SK-N-SH treated with all-trans-retinoic acid at 6 μM for 48 hours (cell line): ENCODE results near the gene SH3PXD2A.

ENCODE experiments used
- ATAC-seq: fragments of 200-7000 bp; cut with Tn5 transposase; 3 replicates; pipeline ENCODE4 v1.9.1; 2020; ENCODE audit warnings: mild to moderate bottlenecking, moderate library complexity
- ARNTL ChIP-seq: fragments of 450-650 bp; formaldehyde crosslinking; IDR thresholded peaks from 2 replicates; pipeline ENCODE4 v1.5.0; 2020; ENCODE audit warnings: low read depth, mild to moderate bottlenecking, moderate library complexity, borderline replicate concordance
- BACH2 ChIP-seq: fragments of 250-450 bp; sonication (Bioruptor Pico); IDR thresholded peaks from 2 replicates; pipeline ENCODE4 v1.9.0; 2021; ENCODE audit warnings: mild to moderate bottlenecking, borderline replicate concordance
- CREB5 ChIP-seq: fragments of 250-450 bp; sonication (Bioruptor Pico); IDR thresholded peaks from 2 replicates; pipeline ENCODE4 v1.5.1; 2020; ENCODE audit warnings: low read depth, mild to moderate bottlenecking, moderate library complexity
- CSDC2 ChIP-seq: fragments of 250-450 bp; sonication (Bioruptor Pico); IDR thresholded peaks from 2 replicates; pipeline ENCODE4 v1.5.0; 2020; ENCODE audit warnings: mild to moderate bottlenecking, moderate library complexity
- CSRNP3 ChIP-seq: fragments of 250-450 bp; sonication (Bioruptor Pico); IDR thresholded peaks from 2 replicates; pipeline ENCODE4 v1.5.1; 2021; ENCODE audit warnings: mild to moderate bottlenecking, moderate library complexity
- ESRRG ChIP-seq: fragments of 250-450 bp; sonication (Bioruptor Pico); IDR thresholded peaks from 2 replicates; pipeline ENCODE4 v1.6.1; 2021; ENCODE audit warnings: mild to moderate bottlenecking
- GLIS3 ChIP-seq: fragments of 250-450 bp; sonication (Bioruptor Pico); IDR thresholded peaks from 2 replicates; pipeline ENCODE4 v1.5.0; 2020; ENCODE audit warnings: mild to moderate bottlenecking, moderate library complexity
- OSR1 ChIP-seq: fragments of 250-450 bp; sonication (Bioruptor Pico); IDR thresholded peaks from 2 replicates; pipeline ENCODE4 v1.8.0; 2022; ENCODE audit warnings: moderate library complexity, mild to moderate bottlenecking, inconsistent platforms
- POU6F1 ChIP-seq: fragments of 250-450 bp; sonication (Bioruptor Pico); IDR thresholded peaks from 2 replicates; pipeline ENCODE4 v1.8.0; 2021; ENCODE audit warnings: low read depth, mild to moderate bottlenecking, moderate library complexity, borderline replicate concordance
- PPARA ChIP-seq: fragments of 250-450 bp; sonication (Bioruptor Pico); IDR thresholded peaks from 2 replicates; pipeline ENCODE4 v1.5.0; 2020; ENCODE audit warnings: mild to moderate bottlenecking, borderline replicate concordance
- RARB ChIP-seq: fragments of 250-450 bp; sonication (Bioruptor Pico); IDR thresholded peaks from 2 replicates; pipeline ENCODE4 v1.8.0; 2021; ENCODE audit warnings: mild to moderate bottlenecking, moderate library complexity
- SNAI2 ChIP-seq: fragments of 250-450 bp; sonication (Bioruptor Pico); IDR thresholded peaks from 2 replicates; pipeline ENCODE4 v1.5.0; 2020; ENCODE audit warnings: mild to moderate bottlenecking, moderate library complexity
- TCF4 ChIP-seq: fragments of 250-450 bp; sonication (Bioruptor Pico); IDR thresholded peaks from 2 replicates; pipeline ENCODE4 v1.8.0; 2021; ENCODE audit warnings: mild to moderate bottlenecking, moderate library complexity, borderline replicate concordance
- TOX ChIP-seq: fragments of 250-450 bp; sonication (Bioruptor Pico); IDR thresholded peaks from 2 replicates; pipeline ENCODE4 v1.8.0; 2021; ENCODE audit warnings: mild to moderate bottlenecking, moderate library complexity, borderline replicate concordance
- TSHZ2 ChIP-seq: fragments of 250-450 bp; sonication (Bioruptor Pico); IDR thresholded peaks from 2 replicates; pipeline ENCODE4 v1.5.0; 2020; ENCODE audit warnings: mild to moderate bottlenecking, moderate library complexity
- ZC3H10 ChIP-seq: fragments of 250-450 bp; sonication (Bioruptor Pico); IDR thresholded peaks from 2 replicates; pipeline ENCODE4 v1.5.1; 2021; ENCODE audit warnings: mild to moderate bottlenecking, moderate library complexity
- ZNF565 ChIP-seq: fragments of 450-650 bp; formaldehyde crosslinking; conservative IDR thresholded peaks from 2 replicates; pipeline ENCODE4 v1.5.0; 2020; ENCODE audit warnings: low read depth, mild to moderate bottlenecking, moderate library complexity
- ZNF70 ChIP-seq: fragments of 450-650 bp; formaldehyde crosslinking; IDR thresholded peaks from 2 replicates; pipeline ENCODE4 v1.5.0; 2020; ENCODE audit warnings: mild to moderate bottlenecking, moderate library complexity
- ZNF8 ChIP-seq: fragments of 450-650 bp; formaldehyde crosslinking; IDR thresholded peaks from 2 replicates; pipeline ENCODE4 v1.5.0; 2020; ENCODE audit warnings: mild to moderate bottlenecking, moderate library complexity

Gene SH3PXD2A

GRCh38 chr10:103784723-103785418 is 70.5 kb downstream of the SH3PXD2A start (continued):
- TF ChIP-seq ARNTL (CRISPR knock-in tag) (no peak), ZNF70 (CRISPR knock-in tag) (no peak)

- no peak for ATAC-seq
- TF ChIP-seq TCF4 (CRISPR knock-in tag) (no peak), CSRNP3 (no peak), ZNF70 (CRISPR knock-in tag) (no peak), ARNTL (CRISPR knock-in tag) (no peak)
These were observed 71.3 kb downstream of the SH3PXD2A start for GRCh38 chr10:103784089-103784488.

- ATAC-seq, result no peak
- TF ChIP-seq TOX (CRISPR knock-in tag) (no peak), RARB (CRISPR knock-in tag) (no peak), CREB5 (CRISPR knock-in tag) (no peak), ZC3H10 (CRISPR knock-in tag) (no peak), CSRNP3 (no peak)
- TF ChIP-seq, all 23 proteins: peak for 0
These were observed 71.7 kb downstream of the SH3PXD2A start for GRCh38 chr10:103783681-103784080.

GRCh38 chr10:103781329-103782061 is 73.9 kb downstream of the SH3PXD2A start:
- peak; percentile 22; the same call in 2 of the 3 replicates for ATAC-seq
- TF ChIP-seq TOX (CRISPR knock-in tag) (no peak), BACH2 (CRISPR knock-in tag) (no peak), SNAI2 (CRISPR knock-in tag) (no peak), ZNF565 (CRISPR knock-in tag) (no peak), POU6F1 (CRISPR knock-in tag) (no peak), ESRRG (CRISPR knock-in tag) (no peak), PPARA (CRISPR knock-in tag) (no peak), ZNF8 (CRISPR knock-in tag) (no peak), CREB5 (CRISPR knock-in tag) (no peak), ZC3H10 (CRISPR knock-in tag) (no peak), TSHZ2 (no peak), GLIS3 (CRISPR knock-in tag) (no peak), CSDC2 (CRISPR knock-in tag) (no peak), CSRNP3 (no peak), TCF4 (CRISPR knock-in tag) (no peak), OSR1 (no peak), ZNF70 (CRISPR knock-in tag) (no peak), RARB (CRISPR knock-in tag) (no peak)
